SK-N-MC (cell line): ENCODE results near the gene SLC36A3.

ENCODE experiments used
- EZH2 ChIP-seq: fragments of 200-600 bp; sonication (generic); IDR thresholded peaks from one replicate; pipeline ENCODE4 v1.6.1; 2017; ENCODE audit warnings: antibody characterized with exemption
- FOXP2 ChIP-seq: optimal IDR thresholded peaks from 2 replicates; pipeline ENCODE3; 2011; ENCODE audit warnings: mild to moderate bottlenecking, moderate library complexity; ENCODE audit not compliant: insufficient read depth; ENCODE audit errors: extremely low read length, control extremely low read depth
- POLR2AphosphoS5 ChIP-seq: IDR thresholded peaks from 2 replicates; pipeline ENCODE4 v1.6.1; 2012; ENCODE audit warnings: mild to moderate bottlenecking, low read depth, low read length, borderline replicate concordance

GRCh38 chr5:151239237-151239861 lies 64.2 kb downstream of the SLC36A3 start:
- no peak for TF ChIP-seq EZH2
- no peak for TF ChIP-seq POLR2AphosphoS5
- no peak for TF ChIP-seq FOXP2
